ENCODE results near the gene HAND1.

The HAND1 gene

GRCh38 chr5:154477382-154478223, 424 bp downstream of the HAND1 start:
- no peak for DNase-seq

GRCh38 chr5:154476354-154477205, 1.4 kb downstream of the HAND1 start:
- no peak for DNase-seq

GRCh38 chr5:154475591-154476353, 2.3 kb downstream of the HAND1 start:
- no peak for DNase-seq

GRCh38 chr5:154474396-154475334, 3.4 kb downstream of the HAND1 start:
- no peak for DNase-seq

- DNase-seq = peak; percentile 77
These were observed 4.3 kb downstream of the HAND1 start for GRCh38 chr5:154473581-154474283.

- DNase-seq = peak; percentile 87
These were observed 5.0 kb downstream of the HAND1 start for GRCh38 chr5:154472871-154473580.

GRCh38 chr5:154470947-154471870, 6.8 kb downstream of the HAND1 start:
- no peak for DNase-seq

GRCh38 chr5:154470137-154470536, 7.9 kb downstream of the HAND1 start:
- DNase-seq = no peak

- DNase-seq = peak; percentile 93
These were observed 10.2 kb downstream of the HAND1 start for GRCh38 chr5:154467655-154468354.

GRCh38 chr5:154466671-154467070, 11.4 kb downstream of the HAND1 start:
- DNase-seq = no peak

- no peak for DNase-seq
These were observed 11.9 kb downstream of the HAND1 start for GRCh38 chr5:154466147-154466546.

- DNase-seq = no peak
These were observed 12.9 kb downstream of the HAND1 start for GRCh38 chr5:154465169-154465568.

- DNase-seq = no peak
These were observed 13.6 kb downstream of the HAND1 start for GRCh38 chr5:154464438-154464837.

- peak; percentile 87 for DNase-seq
These were observed 16.5 kb downstream of the HAND1 start for GRCh38 chr5:154461531-154461930.

- no peak for DNase-seq
These were observed 17.9 kb downstream of the HAND1 start for GRCh38 chr5:154460172-154460571.

GRCh38 chr5:154459015-154459414, 19.0 kb downstream of the HAND1 start:
- DNase-seq = peak; percentile 43

- no peak for DNase-seq
These were observed 21.5 kb downstream of the HAND1 start for GRCh38 chr5:154456540-154456939.

- DNase-seq = peak; percentile 40
These were observed 22.4 kb downstream of the HAND1 start for GRCh38 chr5:154455585-154455984.

GRCh38 chr5:154451957-154452356, 26.1 kb downstream of the HAND1 start:
- DNase-seq = no peak

Measured in islet precursor cell (in vitro differentiated cells).